GM21515 (cell line): Measurements from ENCODE around the gene RBKS.
A peak's percentile ranks its signal among the peaks of the same experiment; 100 is the strongest.
"Not testable (repeated sequence)": the region's sequence is repeated elsewhere in the genome, so short reads cannot be mapped to it uniquely, and the experiment has no call there.

Experiments used
- ATAC-seq: cut with Tn5 transposase; IDR thresholded peaks from one replicate; pipeline ENCODE4 v1.9.1; 2021; ENCODE audit not compliant: unreplicated experiment

Gene RBKS

DNA sequence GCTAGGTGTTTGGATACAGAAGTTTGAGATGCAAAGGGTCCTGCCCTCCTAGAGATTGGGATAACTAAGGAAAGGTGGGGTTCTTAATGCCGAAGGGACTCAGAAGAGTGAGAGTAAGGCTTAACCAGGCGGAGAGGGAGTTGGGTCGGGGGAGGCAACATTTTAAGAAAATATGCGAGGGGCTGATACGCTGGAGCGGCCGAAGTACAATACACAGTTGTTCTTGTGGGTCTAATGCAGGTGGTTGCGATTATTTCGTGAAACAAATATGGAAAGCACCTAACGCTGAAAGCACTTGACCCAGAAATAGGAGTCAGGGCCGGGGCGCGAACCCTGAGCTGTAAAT, 119.0 kb downstream of the RBKS start:
- ATAC-seq, result peak; percentile 20

DNA sequence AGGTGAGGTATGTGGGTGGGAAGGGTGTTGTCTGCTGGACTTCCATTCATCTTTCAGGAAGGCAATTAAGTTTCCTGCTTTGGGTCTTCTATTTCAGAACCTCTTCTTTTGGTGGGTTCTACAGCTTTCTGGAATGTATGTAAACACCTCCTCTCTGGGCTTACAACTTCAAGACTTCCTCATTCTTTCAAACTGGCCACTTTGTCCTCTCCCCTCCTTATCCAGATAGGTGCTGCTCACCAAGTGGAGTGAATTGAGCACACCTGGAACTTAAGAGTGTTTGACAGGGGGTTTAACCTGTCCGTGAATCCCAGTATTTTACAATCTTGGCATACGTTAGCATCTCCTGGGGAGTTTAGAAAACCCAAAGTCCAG, 123.9 kb downstream of the RBKS start:
- ATAC-seq, result no peak

- ATAC-seq, result no peak
These were observed 124.4 kb downstream of the RBKS start for GRCh38 chr2:27765621-27766286.

GRCh38 chr2:27764526-27764925, 125.7 kb downstream of the RBKS start:
- not testable (repeated sequence) for ATAC-seq

- no peak for ATAC-seq
These were observed 126.3 kb downstream of the RBKS start for GRCh38 chr2:27763907-27764267.

DNA sequence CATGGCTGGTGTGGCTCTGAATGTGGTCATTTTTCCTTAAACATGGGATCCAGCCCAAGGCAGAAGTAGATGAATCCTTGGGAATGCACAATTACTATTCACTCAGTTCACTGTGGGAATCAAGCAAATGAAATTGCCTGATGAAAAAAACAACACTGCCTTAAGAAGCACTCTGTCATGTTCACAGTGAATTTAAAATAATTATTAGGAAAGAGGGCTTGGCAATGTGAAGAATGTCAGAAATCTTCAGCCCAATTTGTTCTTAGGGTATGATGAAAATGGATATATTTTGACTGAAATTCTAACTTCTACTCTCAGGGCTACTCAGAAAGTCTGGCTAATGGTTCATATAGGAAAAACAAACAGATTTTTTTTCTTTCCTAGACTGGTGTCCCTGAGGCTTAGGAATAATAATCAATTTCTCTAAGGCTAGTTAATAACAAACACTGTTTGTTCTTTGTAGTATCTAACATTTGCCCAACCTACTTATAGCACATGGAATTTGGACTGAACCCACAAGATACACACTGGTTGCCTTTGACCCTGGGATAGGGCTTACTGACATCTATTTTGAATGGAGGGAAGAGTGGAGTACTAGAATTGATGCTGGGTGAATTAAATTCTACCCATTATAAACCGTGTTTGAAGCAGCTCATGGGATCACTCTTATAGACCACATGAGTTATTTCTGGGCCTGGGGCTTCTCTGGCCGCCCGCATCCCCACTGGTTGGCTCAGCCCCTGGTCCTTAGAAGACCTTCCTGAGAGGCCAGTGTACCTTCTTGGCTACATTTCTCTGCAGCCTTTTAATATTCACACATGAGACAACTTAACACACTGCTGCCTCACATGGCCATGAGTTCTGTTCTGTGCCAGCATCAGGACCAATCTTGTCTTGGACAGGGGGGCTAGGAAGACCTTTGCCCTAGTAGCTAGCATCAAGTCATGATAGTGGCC, 127.0 kb downstream of the RBKS start:
- ATAC-seq, result no peak

DNA sequence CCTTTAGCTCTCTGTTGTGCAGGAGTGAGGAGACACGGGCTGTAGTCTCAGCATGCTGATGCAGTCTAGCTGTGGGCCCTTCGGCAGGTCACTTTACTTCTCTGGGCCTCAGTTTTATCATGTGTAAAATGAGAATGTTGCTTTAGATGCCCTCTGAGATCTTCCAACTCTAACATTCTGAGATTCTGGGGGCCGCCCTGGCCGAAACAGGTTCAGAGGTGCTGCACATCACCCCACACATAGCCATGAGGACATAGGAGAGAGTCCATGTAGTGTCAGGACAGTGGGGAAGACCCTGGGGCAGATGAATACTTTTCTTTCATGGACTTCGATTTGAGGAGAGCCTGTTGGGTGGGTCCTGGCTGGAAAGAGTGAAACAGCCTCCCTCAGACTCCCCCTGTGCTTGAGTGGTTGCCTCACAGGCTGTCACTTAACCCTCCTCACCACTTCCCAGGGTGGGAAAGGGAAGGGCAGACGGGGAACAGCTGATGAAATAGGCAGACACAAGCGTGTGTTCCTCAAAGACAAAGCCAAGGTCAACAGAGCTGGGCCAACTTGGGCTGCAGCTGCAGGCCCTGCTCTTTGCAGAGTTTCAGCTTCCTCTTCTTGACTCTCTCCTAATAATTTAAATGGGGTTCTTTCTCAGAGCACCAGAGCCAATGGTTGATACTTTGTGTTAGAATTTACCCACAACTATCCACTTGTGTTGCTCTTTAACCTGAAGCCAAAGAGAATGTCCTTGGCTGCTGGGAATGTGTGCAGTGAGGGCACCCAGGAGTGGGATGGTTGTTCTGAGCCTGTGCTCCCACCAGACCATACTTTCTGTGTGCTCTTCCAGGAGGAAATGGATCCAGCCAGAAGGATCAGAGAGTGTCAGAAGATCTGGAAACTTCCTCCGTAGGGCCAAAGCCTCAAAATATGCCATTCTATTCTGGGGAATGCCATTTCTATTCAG, 133.4 kb downstream of the RBKS start:
- ATAC-seq, result no peak

DNA sequence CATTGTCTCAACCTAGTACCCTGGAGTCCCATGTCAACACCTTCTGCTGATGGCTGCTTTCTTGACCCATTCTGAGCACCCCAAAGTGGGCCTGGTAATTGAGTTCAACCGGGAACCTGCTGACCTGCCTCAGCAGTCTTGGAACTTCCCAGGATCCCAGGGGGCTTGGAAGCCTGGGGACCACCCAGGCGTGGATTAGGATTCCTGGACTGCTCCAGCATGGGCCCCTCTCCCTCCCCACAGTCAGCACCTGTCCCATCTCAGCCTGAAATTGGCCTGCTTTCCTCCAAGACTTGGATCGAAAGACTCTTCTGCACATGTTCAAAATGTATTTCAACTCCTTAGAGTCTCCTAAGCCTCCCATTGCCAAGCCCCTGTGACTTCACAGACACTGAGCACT, 134.1 kb downstream of the RBKS start:
- no peak for ATAC-seq

DNA sequence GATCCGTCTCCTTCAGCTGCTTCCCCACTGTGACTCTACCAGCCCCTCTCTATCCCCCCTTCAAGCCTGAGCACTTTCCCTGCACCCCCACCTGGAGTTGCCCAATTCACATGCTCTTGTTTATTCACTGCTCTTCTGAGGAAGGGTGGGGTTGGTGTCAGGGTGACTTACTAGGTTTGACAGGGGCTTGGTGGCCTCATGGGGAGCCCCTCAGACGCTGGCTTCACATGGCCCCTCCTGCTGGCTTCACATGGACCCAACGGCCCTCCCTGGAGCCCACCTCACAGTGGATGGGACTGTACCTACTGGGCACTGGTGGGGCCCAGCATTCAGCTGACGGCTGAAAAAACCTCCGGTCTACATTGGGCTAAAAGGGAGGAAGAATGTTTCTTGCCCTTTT, 135.4 kb downstream of the RBKS start:
- no peak for ATAC-seq

DNA sequence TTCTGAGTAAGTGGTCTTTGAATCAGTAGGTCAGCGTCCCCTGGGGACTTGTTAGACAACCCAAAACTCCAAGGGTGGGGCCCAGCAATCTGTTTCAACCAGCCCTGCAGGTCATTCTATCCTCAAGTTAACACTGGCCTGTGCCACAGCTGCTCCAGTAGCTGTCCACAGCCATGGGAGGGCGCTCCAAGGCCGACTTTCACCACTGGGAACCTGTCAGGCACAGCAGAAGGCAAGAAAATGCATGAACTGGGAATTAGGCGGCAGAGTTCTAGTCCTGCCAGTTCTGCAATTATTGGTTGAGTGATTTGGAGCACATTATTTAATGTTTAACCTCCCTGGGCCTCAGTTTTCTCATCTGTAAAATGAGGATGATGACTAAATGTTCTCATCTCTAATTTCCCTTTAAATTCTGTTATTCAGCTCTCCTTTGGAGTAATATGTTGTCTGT, 136.0 kb downstream of the RBKS start:
- no peak for ATAC-seq

DNA sequence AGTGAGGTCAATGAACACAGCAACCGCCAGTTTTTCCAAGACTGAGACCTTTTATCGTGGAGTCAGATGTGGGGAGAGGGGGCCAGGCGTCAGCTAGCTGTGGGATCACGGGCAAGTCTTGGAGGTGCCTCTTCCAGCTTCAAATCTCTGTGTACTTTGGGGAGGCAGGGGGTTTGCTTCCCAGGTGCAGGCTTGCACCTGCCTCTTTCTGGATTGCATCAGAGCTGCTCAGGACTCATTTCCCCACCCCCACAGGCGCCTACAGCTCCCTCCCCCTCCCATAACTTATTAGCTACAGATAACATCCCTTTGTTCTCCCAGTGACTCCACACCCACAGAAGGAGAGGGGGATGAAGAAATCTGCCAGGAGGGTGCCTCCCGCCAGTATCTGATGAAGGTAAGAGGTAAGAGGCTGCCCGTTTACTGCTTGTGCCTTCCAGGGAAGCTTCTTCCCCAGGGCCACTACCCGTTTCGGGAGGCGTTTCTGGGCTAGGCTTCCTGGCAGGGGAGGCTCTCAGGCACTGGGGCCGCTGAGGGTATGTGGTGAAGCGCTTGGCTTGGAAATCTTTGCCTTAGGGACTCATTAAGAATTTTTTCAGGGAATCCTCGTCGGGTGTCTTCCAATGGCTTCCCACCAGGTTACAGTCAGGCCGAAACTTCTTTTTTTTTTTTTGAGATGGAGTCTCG, 137.5 kb downstream of the RBKS start:
- ATAC-seq, result no peak

GRCh38 chr2:27751377-27751776, 138.8 kb downstream of the RBKS start:
- ATAC-seq, result no peak

GRCh38 chr2:27748803-27749554, 141.2 kb downstream of the RBKS start:
- ATAC-seq, result not testable (repeated sequence)

DNA sequence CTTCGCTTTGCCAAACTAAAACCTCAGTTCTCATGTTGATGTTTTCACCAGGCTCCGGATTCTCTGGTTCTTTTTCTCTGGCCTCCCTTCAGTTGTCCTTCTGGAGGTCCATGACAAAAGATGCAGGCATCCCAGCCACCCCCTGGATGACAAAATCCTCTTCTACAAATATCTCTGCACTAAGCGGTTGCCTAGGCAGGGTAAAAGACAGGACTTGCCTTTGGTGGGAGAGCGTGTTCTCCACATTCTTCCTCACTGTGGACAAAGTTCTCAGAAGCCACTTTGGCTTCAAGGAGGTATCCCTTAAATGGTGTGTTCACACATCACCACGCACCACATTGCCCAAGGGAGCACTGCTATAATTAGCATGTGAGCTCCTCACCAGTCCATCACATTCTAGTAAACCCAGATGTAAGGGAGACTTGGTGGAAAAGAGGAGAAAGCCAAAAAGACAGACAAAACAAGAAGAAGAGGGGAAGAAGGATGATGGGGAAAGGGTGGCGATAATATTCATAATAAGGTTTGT, 142.3 kb downstream of the RBKS start:
- ATAC-seq, result no peak

- ATAC-seq, result no peak
These were observed 143.9 kb downstream of the RBKS start for GRCh38 chr2:27746325-27746724.

DNA sequence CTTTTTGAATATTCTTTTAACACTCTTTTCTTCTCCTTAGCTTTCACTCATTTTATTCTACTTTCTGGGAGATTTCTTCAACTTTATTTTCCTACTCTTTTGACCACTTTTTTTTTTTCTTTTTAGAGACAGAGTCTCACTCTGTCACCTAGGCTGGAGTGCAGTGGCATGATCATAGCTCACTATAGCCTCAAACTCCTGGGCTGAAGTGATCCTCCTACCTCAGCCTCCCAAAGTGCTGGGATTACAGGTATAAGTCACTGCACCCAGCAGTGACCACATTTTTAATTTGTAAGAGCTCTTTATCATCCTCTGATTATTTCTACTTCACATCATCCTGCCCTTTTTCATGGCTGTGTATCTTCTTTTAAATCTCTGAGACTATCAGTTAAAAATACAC, 144.7 kb downstream of the RBKS start:
- ATAC-seq, result not testable (repeated sequence)

DNA sequence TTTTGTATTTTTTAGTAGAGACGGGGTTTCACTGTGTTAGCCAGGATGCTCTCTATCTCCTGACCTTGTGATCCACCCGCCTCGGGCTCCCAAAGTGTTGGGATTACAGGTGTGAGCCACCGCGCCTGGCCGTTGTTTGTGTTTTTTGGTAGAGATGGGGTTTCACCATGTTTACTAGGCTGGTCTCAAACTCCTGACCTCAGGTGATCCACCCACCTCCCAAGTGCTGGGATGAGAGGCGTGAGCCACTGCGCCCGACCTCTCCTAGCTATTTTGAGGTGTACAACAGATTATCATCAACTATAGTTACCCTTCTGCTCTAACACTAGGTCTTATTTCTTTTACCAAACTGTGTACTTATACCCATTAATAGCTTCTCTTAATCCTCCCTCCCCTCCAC, 147.6 kb downstream of the RBKS start:
- no peak for ATAC-seq

DNA sequence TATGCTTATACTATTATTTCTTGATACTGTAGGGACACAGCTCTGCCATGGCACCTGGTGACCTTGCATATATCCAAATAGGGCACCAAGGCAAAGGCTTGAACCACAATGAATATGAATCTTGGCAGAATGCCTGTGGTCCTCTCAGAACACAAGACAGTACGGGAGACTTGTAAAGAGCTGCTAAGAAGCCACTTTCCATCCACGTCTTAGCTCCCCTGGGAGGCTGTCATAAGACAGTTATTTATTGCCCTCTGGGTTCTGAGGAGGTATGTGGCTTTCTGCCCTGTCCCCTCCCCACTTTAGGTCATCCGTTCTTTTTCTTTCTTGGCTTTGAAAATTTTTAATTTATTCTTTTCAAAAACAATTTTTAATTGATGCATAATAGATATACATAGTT, 148.5 kb downstream of the RBKS start:
- ATAC-seq, result no peak

DNA sequence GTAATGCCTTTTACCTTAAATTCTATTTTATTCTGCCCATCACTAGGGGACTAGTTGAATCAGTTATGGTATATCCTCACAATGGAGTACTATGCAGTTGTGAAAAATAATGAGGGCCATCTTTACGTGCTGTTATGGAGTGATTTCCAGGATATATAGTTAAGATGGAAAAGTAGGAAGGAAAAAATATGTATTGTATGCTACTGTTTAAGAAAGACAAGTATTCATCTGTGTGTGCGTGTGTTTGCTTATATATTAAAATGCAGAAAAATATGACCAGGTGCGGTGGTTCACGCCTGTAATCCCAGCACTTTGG, 151.2 kb downstream of the RBKS start:
- no peak for ATAC-seq
